ENCODE measurements around the gene KRTAP10-4. TPM values are rescaled to one million over a fixed set of nuclear protein-coding genes. Genes with fewer than 3 reads are reported as not detected.

Gene KRTAP10-4
- total and polyA plus RNA-seq, 2 experiments from 2014 or later: 0.16 TPM; not detected in 1

DNA sequence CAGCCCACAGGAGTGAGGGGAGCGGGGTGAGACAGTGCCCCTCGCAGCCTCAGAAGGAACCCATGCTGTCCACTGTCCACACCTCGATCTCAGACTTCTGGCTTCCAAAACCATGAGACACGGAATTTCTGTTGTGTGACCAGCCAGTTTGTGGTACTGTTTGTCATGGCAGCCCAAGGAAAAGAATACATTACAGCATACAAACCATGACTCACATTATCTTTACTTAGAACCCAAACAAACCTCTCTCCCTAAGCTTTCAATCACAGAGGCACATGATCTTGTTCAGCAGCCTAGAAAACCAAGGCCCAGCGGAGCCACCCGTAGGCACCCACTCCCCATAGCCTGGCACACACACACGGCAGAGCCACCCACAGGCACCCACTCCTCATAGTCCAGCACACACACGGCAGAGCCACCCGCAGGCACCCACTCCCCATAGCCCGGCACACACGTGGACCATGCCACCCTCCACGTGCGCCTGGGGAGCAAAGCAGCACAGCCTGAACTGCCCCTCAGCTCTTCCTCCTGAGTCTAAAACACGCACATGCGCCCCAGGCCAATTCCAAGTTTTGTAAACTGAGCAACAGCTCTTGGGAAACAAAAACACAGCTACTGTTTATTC is 458 bp upstream of the KRTAP10-4 start:
- H3K9me3 ChIP-seq (ENCODE audit: low read depth): no peaks in the 10 kb centered on the region
- no peak for DNase-seq (ENCODE audit: low read depth in 1 of 2, low spot score in 1 of 2)
- H3K27ac ChIP-seq: no peak overlapping the region
- TF ChIP-seq, protein P1, sequence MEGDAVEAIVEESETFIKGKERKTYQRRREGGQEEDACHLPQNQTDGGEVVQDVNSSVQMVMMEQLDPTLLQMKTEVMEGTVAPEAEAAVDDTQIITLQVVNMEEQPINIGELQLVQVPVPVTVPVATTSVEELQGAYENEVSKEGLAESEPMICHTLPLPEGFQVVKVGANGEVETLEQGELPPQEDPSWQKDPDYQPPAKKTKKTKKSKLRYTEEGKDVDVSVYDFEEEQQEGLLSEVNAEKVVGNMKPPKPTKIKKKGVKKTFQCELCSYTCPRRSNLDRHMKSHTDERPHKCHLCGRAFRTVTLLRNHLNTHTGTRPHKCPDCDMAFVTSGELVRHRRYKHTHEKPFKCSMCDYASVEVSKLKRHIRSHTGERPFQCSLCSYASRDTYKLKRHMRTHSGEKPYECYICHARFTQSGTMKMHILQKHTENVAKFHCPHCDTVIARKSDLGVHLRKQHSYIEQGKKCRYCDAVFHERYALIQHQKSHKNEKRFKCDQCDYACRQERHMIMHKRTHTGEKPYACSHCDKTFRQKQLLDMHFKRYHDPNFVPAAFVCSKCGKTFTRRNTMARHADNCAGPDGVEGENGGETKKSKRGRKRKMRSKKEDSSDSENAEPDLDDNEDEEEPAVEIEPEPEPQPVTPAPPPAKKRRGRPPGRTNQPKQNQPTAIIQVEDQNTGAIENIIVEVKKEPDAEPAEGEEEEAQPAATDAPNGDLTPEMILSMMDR (IDR thresholded peaks at IDR 0.05; ENCODE audit: low read depth, low read length): no peak
- H3K36me3 ChIP-seq: no peaks in the 10 kb centered on the region
- no peak overlapping the region for H3K4me3 ChIP-seq
- no peaks in the 10 kb centered on the region for H3K4me1 ChIP-seq (ENCODE audit: low read depth)
- H3K27me3 ChIP-seq: no peaks in the 10 kb centered on the region

GRCh38 chr21:44574457-44575306 is 1.2 kb downstream of the KRTAP10-4 start:
- H3K4me3 ChIP-seq: no peak overlapping the region
- TF ChIP-seq, protein P1 (IDR thresholded peaks at IDR 0.05; ENCODE audit: low read depth, low read length): no peak
- no peak for DNase-seq (ENCODE audit: low read depth in 1 of 2, low spot score in 1 of 2)
- no peak overlapping the region for H3K27ac ChIP-seq
- no peaks in the 10 kb centered on the region for H3K36me3 ChIP-seq
- H3K9me3 ChIP-seq (ENCODE audit: low read depth): no peaks in the 10 kb centered on the region
- H3K4me1 ChIP-seq (ENCODE audit: low read depth): no peaks in the 10 kb centered on the region
- no peaks in the 10 kb centered on the region for H3K27me3 ChIP-seq

- Histone ChIP-seq H3K27me3 (no peaks in the 10 kb centered on the region), H3K4me1 (ENCODE audit: low read depth) (no peaks in the 10 kb centered on the region), H3K4me3 (no peak overlapping the region), H3K27ac (no peak overlapping the region), H3K36me3 (no peaks in the 10 kb centered on the region), H3K9me3 (ENCODE audit: low read depth) (no peaks in the 10 kb centered on the region)
- DNase-seq (ENCODE audit: low read depth in 1 of 2, low spot score in 1 of 2): no peak
- TF ChIP-seq, protein P1 (IDR thresholded peaks at IDR 0.05; ENCODE audit: low read depth, low read length): no peak
Measured at GRCh38 chr21:44575307-44576024, 1.9 kb downstream of the KRTAP10-4 start.

DNA sequence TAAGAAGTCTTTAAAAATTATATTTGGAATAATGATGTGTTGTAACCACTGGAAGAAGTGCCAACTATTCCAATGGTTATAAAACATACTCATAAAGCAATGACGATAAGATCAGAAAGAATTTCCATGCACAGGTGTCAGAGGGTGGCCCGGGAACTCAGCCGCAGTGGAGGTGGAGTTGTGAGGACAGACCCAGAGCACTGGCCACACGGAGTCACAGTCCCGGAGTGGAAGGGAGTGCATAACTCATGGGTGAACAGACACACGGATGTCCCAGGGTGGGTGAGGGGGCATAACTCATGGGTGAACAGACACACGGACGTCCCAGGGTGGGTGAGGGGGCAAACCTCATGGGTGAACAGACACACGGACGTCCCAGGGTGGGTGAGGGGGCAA is 2.5 kb downstream of the KRTAP10-4 start:
- no peaks in the 10 kb centered on the region for H3K4me1 ChIP-seq (ENCODE audit: low read depth)
- no peak overlapping the region for H3K27ac ChIP-seq
- no peaks in the 10 kb centered on the region for H3K27me3 ChIP-seq
- TF ChIP-seq, protein P1 (IDR thresholded peaks at IDR 0.05; ENCODE audit: low read depth, low read length): no peak
- no peak for DNase-seq (ENCODE audit: low read depth in 1 of 2, low spot score in 1 of 2)
- H3K9me3 ChIP-seq (ENCODE audit: low read depth): no peaks in the 10 kb centered on the region
- no peak overlapping the region for H3K4me3 ChIP-seq
- H3K36me3 ChIP-seq: no peaks in the 10 kb centered on the region

GRCh38 chr21:44578371-44579055 is 5.0 kb downstream of the KRTAP10-4 start:
- H3K27ac ChIP-seq: no peak overlapping the region

More at GRCh38 chr21:44578371-44579055, 5.0 kb downstream of the KRTAP10-4 start:
- Histone ChIP-seq H3K4me3 (no peak overlapping the region), H3K27me3 (no peaks in the 10 kb centered on the region), H3K36me3 (no peaks in the 10 kb centered on the region), H3K9me3 (ENCODE audit: low read depth) (no peaks in the 10 kb centered on the region), H3K4me1 (ENCODE audit: low read depth) (peaks cover 5% of the 10 kb centered on the region)
- TF ChIP-seq, protein P1 (IDR thresholded peaks at IDR 0.05; ENCODE audit: low read depth, low read length): no peak
- no peak for DNase-seq (ENCODE audit: low read depth in 1 of 2, low spot score in 1 of 2)
